Right lobe of liver (tissue), 6 donors: ENCODE measurements around the gene ANKRD13A. TPM values are rescaled to one million over a fixed set of nuclear protein-coding genes. Genes with fewer than 3 reads are reported as not detected.

Experiments used
- ATAC-seq, 4 donors: fragments of 200-7000 bp; cut with Tn5 transposase; one replicate each; pipeline ENCODE4 v1.9.1; 2020; ENCODE audit warnings: mild to moderate bottlenecking in 4 of 4, moderate library complexity in 4 of 4
- DNase-seq, 3 donors: peaks; one replicate each; pipeline ENCODE4 v3.0.0-alpha.2; 2020
- H3K27ac ChIP-seq, 3 donors: fragments of 200-600 bp; one replicate each; pipeline ENCODE4 v1.8.0; 2022
- H3K27me3 ChIP-seq, 2 donors: fragments of 200-600 bp; one replicate each; pipeline ENCODE4 v1.8.0; 2022
- H3K36me3 ChIP-seq, 4 donors: fragments of 200-600 bp; sonication (generic) in 1 of 4; one replicate each; pipeline versions ENCODE4 v1.5.1 to v1.8.0; 2017 to 2022; ENCODE audit warnings: control low read depth in 1 of 4
- H3K4me1 ChIP-seq, 4 donors: fragments of 200-600 bp; sonication (generic) in 1 of 4; one replicate each; pipeline versions ENCODE4 v1.5.1 to v1.8.0; 2017 to 2022; ENCODE audit warnings: control low read depth in 1 of 4
- H3K4me3 ChIP-seq, 3 donors: fragments of 200-600 bp; one replicate each; pipeline ENCODE4 v1.8.0; 2022
- H3K9me3 ChIP-seq, 4 donors: fragments of 200-600 bp; sonication (generic) in 1 of 4; one replicate each; pipeline versions ENCODE4 v1.5.1 to v1.8.0; 2017 to 2022; ENCODE audit warnings: control low read depth in 1 of 4
- CTCF ChIP-seq, 4 donors: fragments of 200-600 bp in 3 of 4; fragments of 450-650 bp in 1 of 4; IDR thresholded peaks; one replicate each; pipeline versions ENCODE4 v1.5.1 to v1.8.0; 2016 to 2022; ENCODE audit warnings: antibody characterized with exemption in 4 of 4, mild to moderate bottlenecking in 2 of 4
- POLR2A ChIP-seq: fragments of 450-650 bp; IDR thresholded peaks from one replicate; pipeline ENCODE4 v1.6.1; 2017; ENCODE audit warnings: antibody characterized with exemption, mild to moderate bottlenecking
- WGBS: methylation state at CpG from one replicate; pipeline ENCODE4 v1.1.6; 2018; ENCODE audit warnings: low coverage, low lambda C conversion rate; ENCODE audit not compliant: insufficient coverage; ENCODE audit errors: missing lambda C conversion rate; 5-methylcytosine and 5-hydroxymethylcytosine counted together
- intact Hi-C, 2 donors: fragments of 100-400 bp; cut with DNase I; formaldehyde crosslinking; loops; one replicate each; pipeline versions ENCODE4 v1.11.2 to v1.14.1; 2022
- total RNA-seq, 6 experiments: library from RNA; depleted of rRNA in 2 of 6; stranded (reverse); fragments of >200 nt in 2 of 6; fragmentation: NEBNext Ultra II Directional in 3 of 6; extraction: Animal tissue kit (Norgen Biotek cat#: 25700) in 3 of 6; gene quantifications; one replicate each; pipeline versions ENCODE4 v1.1.0 to v1.2.4, GENCODE V29; 2016 to 2023
- donor health status: DM: no; HTN: yes; CAD: no.
- donor health status: DM: no; HTN: no; CAD: no.
- donor health status: DM: no; HTN: no; CAD: no.
- donor health status: DM: no; HTN: yes; CAD: no.
- donor health status: DM: no; HTN: yes; CAD: no.

Gene ANKRD13A
- total RNA-seq, 6 experiments from 2014 or later: 14.4 to 33.7 (median 24.6) TPM

- intact Hi-C loops: no loop called here
- Histone ChIP-seq H3K4me1 (peaks cover 0 to 13% (median 3%) of the 10 kb centered on the region in 4 donors), H3K36me3 (no peaks in the 10 kb centered on the region), H3K27ac (peak overlapping the region in 2 of 3 donors; percentile 94 to 97), H3K9me3 (no peaks in the 10 kb centered on the region), H3K4me3 (peak overlapping the region; percentile 84 to 91 (median 89)), H3K27me3 (no peaks in the 10 kb centered on the region)
- DNase-seq (no peak), ATAC-seq (no peak)
- 41% methylated on average over 2 of the region's 9 CpGs for WGBS
- TF ChIP-seq POLR2A (no peak), CTCF (IDR thresholded peaks at IDR 0.05) (no peak)
These were observed 858 bp upstream of the ANKRD13A start for GRCh38 chr12:109998241-109998903.

DNA sequence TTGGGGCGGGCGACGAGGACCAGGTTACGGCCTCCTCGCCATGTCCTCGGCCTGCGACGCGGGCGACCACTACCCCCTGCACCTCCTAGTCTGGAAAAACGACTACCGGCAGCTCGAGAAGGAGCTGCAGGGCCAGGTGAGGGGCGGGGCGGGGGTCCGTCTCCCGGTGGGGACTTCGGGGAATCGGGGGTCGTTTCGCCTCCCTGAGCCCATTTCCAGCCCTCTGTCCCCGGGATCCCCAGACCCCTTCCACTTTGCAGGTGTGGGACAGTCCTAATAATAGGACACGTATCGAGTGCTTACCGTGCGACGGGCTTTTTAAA, 380 bp downstream of the ANKRD13A start:
- Histone ChIP-seq H3K27me3 (no peaks in the 10 kb centered on the region), H3K36me3 (no peaks in the 10 kb centered on the region), H3K27ac (peak overlapping the region; percentile 94 to 97 (median 95)), H3K4me1 (peaks cover 0 to 11% (median under 1%) of the 10 kb centered on the region in 4 donors), H3K4me3 (peak overlapping the region; percentile 84 to 91 (median 89)), H3K9me3 (no peaks in the 10 kb centered on the region)
- 0% methylated on average over 2 of the region's 27 CpGs for WGBS
- intact Hi-C loops: no loop called here
- ATAC-seq (no peak), DNase-seq (peak; percentile 31 to 57 (median 51))
- TF ChIP-seq POLR2A (no peak), CTCF (IDR thresholded peaks at IDR 0.05) (no peak)

DNA sequence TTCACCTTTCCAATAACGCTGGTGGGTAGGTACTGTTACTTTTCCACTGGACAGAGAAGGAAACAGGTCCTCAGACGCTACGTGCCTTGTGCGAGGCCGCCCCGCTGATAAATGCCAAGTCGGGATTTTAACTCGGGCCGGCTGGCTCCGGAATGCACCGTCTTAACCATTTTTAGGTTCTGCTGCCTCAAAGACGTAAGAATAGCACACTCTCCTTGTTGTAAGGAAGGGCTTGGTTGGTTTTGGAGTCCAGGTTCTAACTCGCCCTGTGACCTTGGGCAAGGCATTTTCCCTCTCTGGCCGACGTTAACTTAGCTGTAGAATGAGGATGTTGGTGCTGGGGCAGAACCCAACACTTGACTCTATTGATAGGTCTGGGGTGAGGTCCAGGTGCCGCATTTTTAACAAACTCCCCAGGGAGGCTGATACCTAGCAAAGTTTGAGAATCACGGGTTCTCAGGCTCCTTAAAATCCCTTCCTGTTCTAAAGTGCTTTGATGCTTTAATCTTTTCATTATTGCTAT, 814 bp downstream of the ANKRD13A start:
- intact Hi-C loops: no loop called here
- ATAC-seq: no peak
- no peaks in the 10 kb centered on the region for H3K9me3 ChIP-seq
- TF ChIP-seq POLR2A (no peak), CTCF (IDR thresholded peaks at IDR 0.05) (no peak)
- H3K4me1 ChIP-seq: peaks cover 0 to 8% (median 0%) of the 10 kb centered on the region in 4 donors
- H3K4me3 ChIP-seq: peak overlapping the region; percentile 84 to 91 (median 89)
- WGBS: 2% methylated on average over 16 of the region's 17 CpGs
- no peaks in the 10 kb centered on the region for H3K27me3 ChIP-seq
- H3K36me3 ChIP-seq: no peaks in the 10 kb centered on the region
- peak in 1 of 3 donors; percentile 62 for DNase-seq
- H3K27ac ChIP-seq: peak overlapping the region; percentile 94 to 97 (median 95)

GRCh38 chr12:110001596-110001995, 2.4 kb downstream of the ANKRD13A start:
- DNase-seq: no peak
- peaks cover 0 to 5% (median 0%) of the 10 kb centered on the region in 4 donors for H3K4me1 ChIP-seq
- ATAC-seq: no peak
- no peaks in the 10 kb centered on the region for H3K9me3 ChIP-seq
- 88% methylated on average over 4 of the region's 4 CpGs for WGBS
- no peak overlapping the region for H3K4me3 ChIP-seq
- no peaks in the 10 kb centered on the region for H3K27me3 ChIP-seq
- no peak overlapping the region for H3K27ac ChIP-seq
- TF ChIP-seq POLR2A: no peak
- TF ChIP-seq CTCF (IDR thresholded peaks at IDR 0.05): no peak
- no peaks in the 10 kb centered on the region for H3K36me3 ChIP-seq
- intact Hi-C loops: no loop called here
